ENCODE results near the gene AFP.

The AFP gene

DNA sequence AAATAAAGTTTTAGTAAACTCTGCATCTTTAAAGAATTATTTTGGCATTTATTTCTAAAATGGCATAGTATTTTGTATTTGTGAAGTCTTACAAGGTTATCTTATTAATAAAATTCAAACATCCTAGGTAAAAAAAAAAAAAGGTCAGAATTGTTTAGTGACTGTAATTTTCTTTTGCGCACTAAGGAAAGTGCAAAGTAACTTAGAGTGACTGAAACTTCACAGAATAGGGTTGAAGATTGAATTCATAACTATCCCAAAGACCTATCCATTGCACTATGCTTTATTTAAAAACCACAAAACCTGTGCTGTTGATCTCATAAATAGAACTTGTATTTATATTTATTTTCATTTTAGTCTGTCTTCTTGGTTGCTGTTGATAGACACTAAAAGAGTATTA lies 31.6 kb upstream of the AFP start:
- no peak for TF ChIP-seq POU2F2 (IDR thresholded peaks at IDR 0.05; ENCODE audit: low read depth, low read length)
- TF ChIP-seq SPI1 (IDR thresholded peaks at IDR 0.05; ENCODE audit: low read depth, low read length), result no peak
- TF ChIP-seq POLR2AphosphoS5 (IDR thresholded peaks at IDR 0.05; ENCODE audit: low read depth, low read length), result no peak
- TF ChIP-seq PAX5 (IDR thresholded peaks at IDR 0.05; ENCODE audit: insufficient read depth, low read length, severe bottlenecking), result no peak
- TF ChIP-seq TAF1 (IDR thresholded peaks at IDR 0.05; ENCODE audit: low read depth, low read length), result no peak
- no peak for TF ChIP-seq POLR2A (IDR thresholded peaks at IDR 0.05; ENCODE audit: low read depth, low read length)
- no peak for FAIRE-seq
- DNase-seq (ENCODE audit: insufficient read length, low spot score), result no peak

DNA sequence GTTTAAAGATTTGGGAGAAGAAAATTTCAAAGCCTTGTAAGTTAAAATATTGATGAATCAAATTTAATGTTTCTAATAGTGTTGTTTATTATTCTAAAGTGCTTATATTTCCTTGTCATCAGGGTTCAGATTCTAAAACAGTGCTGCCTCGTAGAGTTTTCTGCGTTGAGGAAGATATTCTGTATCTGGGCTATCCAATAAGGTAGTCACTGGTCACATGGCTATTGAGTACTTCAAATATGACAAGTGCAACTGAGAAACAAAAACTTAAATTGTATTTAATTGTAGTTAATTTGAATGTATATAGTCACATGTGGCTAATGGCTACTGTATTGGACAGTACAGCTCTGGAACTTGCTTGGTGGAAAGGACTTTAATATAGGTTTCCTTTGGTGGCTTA lies 30.9 kb upstream of the AFP start:
- FAIRE-seq, result no peak
- DNase-seq (ENCODE audit: insufficient read length, low spot score), result no peak
- TF ChIP-seq POLR2AphosphoS5 (IDR thresholded peaks at IDR 0.05; ENCODE audit: low read depth, low read length) (no peak), POLR2A (IDR thresholded peaks at IDR 0.05; ENCODE audit: low read depth, low read length) (no peak), PAX5 (IDR thresholded peaks at IDR 0.05; ENCODE audit: insufficient read depth, low read length, severe bottlenecking) (no peak), TAF1 (IDR thresholded peaks at IDR 0.05; ENCODE audit: low read depth, low read length) (no peak), SPI1 (IDR thresholded peaks at IDR 0.05; ENCODE audit: low read depth, low read length) (no peak)

DNA sequence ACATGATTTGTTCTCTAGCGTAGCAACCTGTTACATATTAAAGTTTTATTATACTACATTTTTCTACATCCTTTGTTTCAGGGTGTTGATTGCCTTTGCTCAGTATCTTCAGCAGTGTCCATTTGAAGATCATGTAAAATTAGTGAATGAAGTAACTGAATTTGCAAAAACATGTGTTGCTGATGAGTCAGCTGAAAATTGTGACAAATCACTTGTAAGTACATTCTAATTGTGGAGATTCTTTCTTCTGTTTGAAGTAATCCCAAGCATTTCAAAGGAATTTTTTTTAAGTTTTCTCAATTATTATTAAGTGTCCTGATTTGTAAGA lies 29.5 kb upstream of the AFP start:
- TF ChIP-seq SPI1 (IDR thresholded peaks at IDR 0.05; ENCODE audit: low read depth, low read length), result no peak
- TF ChIP-seq POLR2A (IDR thresholded peaks at IDR 0.05; ENCODE audit: low read depth, low read length), result no peak
- FAIRE-seq, result no peak
- no peak for DNase-seq (ENCODE audit: insufficient read length, low spot score)

DNA sequence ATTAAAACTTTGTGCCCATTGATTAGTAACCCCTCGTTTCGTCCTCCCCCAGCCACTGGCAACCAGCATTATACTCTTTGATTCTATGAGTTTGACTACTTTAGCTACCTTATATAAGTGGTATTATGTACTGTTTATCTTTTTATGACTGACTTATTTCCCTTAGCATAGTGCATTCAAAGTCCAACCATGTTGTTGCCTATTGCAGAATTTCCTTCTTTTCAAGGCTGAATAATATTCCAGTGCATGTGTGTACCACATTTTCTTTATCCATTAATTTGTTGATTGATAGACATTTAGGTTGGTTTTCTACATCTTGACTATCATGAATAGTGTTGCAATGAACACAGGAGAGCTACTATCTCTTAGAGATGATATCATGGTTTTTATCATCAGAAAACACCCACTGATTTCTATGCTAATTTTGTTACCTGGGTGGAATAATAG lies 28.8 kb upstream of the AFP start:
- TF ChIP-seq POLR2A (IDR thresholded peaks at IDR 0.05; ENCODE audit: low read depth, low read length), result no peak
- TF ChIP-seq POU2F2 (IDR thresholded peaks at IDR 0.05; ENCODE audit: low read depth, low read length), result no peak
- no peak for TF ChIP-seq PAX5 (IDR thresholded peaks at IDR 0.05; ENCODE audit: insufficient read depth, low read length, severe bottlenecking)
- no peak for TF ChIP-seq SPI1 (IDR thresholded peaks at IDR 0.05; ENCODE audit: low read depth, low read length)
- no peak for TF ChIP-seq POLR2AphosphoS5 (IDR thresholded peaks at IDR 0.05; ENCODE audit: low read depth, low read length)
- no peak for TF ChIP-seq TAF1 (IDR thresholded peaks at IDR 0.05; ENCODE audit: low read depth, low read length)
- DNase-seq (ENCODE audit: insufficient read length, low spot score) (no peak), FAIRE-seq (no peak)

DNA sequence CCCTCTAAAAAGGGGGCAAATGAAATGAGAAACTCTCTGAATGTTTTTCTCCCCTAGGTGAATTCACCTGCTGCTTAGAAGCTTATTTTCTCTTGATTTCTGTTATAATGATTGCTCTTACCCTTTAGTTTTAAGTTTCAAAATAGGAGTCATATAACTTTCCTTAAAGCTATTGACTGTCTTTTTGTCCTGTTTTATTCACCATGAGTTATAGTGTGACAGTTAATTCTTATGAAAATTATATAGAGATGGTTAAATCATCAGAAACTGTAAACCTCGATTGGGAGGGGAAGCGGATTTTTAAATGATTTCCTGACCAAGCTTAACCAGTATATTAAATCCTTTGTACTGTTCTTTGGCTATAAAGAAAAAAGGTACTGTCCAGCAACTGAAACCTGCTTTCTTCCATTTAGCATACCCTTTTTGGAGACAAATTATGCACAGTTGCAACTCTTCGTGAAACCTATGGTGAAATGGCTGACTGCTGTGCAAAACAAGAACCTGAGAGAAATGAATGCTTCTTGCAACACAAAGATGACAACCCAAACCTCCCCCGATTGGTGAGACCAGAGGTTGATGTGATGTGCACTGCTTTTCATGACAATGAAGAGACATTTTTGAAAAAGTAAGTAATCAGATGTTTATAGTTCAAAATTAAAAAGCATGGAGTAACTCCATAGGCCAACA lies 27.7 kb upstream of the AFP start:
- TF ChIP-seq PAX5 (IDR thresholded peaks at IDR 0.05; ENCODE audit: insufficient read depth, low read length, severe bottlenecking), result no peak
- TF ChIP-seq POLR2AphosphoS5 (IDR thresholded peaks at IDR 0.05; ENCODE audit: low read depth, low read length), result no peak
- no peak for TF ChIP-seq TAF1 (IDR thresholded peaks at IDR 0.05; ENCODE audit: low read depth, low read length)
- no peak for TF ChIP-seq SPI1 (IDR thresholded peaks at IDR 0.05; ENCODE audit: low read depth, low read length)
- no peak for TF ChIP-seq POU2F2 (IDR thresholded peaks at IDR 0.05; ENCODE audit: low read depth, low read length)
- TF ChIP-seq POLR2A (IDR thresholded peaks at IDR 0.05; ENCODE audit: low read depth, low read length), result no peak
- FAIRE-seq (no peak), DNase-seq (ENCODE audit: insufficient read length, low spot score) (no peak)

DNA sequence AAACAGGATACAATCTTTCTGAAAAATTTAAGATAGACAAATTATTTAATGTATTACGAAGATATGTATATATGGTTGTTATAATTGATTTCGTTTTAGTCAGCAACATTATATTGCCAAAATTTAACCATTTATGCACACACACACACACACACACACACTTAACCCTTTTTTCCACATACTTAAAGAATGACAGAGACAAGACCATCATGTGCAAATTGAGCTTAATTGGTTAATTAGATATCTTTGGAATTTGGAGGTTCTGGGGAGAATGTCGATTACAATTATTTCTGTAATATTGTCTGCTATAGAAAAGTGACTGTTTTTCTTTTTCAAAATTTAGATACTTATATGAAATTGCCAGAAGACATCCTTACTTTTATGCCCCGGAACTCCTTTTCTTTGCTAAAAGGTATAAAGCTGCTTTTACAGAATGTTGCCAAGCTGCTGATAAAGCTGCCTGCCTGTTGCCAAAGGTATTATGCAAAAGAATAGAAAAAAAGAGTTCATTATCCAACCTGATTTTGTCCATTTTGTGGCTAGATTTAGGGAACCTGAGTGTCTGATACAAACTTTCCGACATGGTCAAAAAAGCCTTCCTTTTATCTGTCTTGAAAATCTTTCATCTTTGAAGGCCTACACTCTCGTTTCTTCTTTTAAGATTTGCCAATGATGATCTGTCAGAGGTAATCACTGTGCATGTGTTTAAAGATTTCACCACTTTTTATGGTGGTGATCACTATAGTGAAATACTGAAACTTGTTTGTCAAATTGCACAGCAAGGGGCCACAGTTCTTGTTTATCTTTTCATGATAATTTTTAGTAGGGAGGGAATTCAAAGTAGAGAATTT lies 26.8 kb upstream of the AFP start:
- FAIRE-seq, result no peak
- TF ChIP-seq POLR2AphosphoS5 (IDR thresholded peaks at IDR 0.05; ENCODE audit: low read depth, low read length), result no peak
- no peak for TF ChIP-seq PAX5 (IDR thresholded peaks at IDR 0.05; ENCODE audit: insufficient read depth, low read length, severe bottlenecking)
- TF ChIP-seq TAF1 (IDR thresholded peaks at IDR 0.05; ENCODE audit: low read depth, low read length), result no peak
- TF ChIP-seq POU2F2 (IDR thresholded peaks at IDR 0.05; ENCODE audit: low read depth, low read length), result no peak
- TF ChIP-seq POLR2A (IDR thresholded peaks at IDR 0.05; ENCODE audit: low read depth, low read length), result no peak
- TF ChIP-seq SPI1 (IDR thresholded peaks at IDR 0.05; ENCODE audit: low read depth, low read length), result no peak
- no peak for DNase-seq (ENCODE audit: insufficient read length, low spot score)

DNA sequence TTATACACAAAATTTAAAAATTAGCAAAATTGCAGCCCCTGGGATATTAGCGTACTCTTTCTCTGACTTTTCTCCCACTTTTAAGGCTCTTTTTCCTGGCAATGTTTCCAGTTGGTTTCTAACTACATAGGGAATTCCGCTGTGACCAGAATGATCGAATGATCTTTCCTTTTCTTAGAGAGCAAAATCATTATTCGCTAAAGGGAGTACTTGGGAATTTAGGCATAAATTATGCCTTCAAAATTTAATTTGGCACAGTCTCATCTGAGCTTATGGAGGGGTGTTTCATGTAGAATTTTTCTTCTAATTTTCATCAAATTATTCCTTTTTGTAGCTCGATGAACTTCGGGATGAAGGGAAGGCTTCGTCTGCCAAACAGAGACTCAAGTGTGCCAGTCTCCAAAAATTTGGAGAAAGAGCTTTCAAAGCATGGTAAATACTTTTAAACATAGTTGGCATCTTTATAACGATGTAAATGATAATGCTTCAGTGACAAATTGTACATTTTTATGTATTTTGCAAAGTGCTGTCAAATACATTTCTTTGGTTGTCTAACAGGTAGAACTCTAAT lies 26.0 kb upstream of the AFP start:
- TF ChIP-seq SPI1 (IDR thresholded peaks at IDR 0.05; ENCODE audit: low read depth, low read length) (no peak), POLR2A (IDR thresholded peaks at IDR 0.05; ENCODE audit: low read depth, low read length) (no peak), TAF1 (IDR thresholded peaks at IDR 0.05; ENCODE audit: low read depth, low read length) (no peak), PAX5 (IDR thresholded peaks at IDR 0.05; ENCODE audit: insufficient read depth, low read length, severe bottlenecking) (no peak), POLR2AphosphoS5 (IDR thresholded peaks at IDR 0.05; ENCODE audit: low read depth, low read length) (no peak), POU2F2 (IDR thresholded peaks at IDR 0.05; ENCODE audit: low read depth, low read length) (no peak)
- no peak for DNase-seq (ENCODE audit: insufficient read length, low spot score)
- FAIRE-seq, result no peak

DNA sequence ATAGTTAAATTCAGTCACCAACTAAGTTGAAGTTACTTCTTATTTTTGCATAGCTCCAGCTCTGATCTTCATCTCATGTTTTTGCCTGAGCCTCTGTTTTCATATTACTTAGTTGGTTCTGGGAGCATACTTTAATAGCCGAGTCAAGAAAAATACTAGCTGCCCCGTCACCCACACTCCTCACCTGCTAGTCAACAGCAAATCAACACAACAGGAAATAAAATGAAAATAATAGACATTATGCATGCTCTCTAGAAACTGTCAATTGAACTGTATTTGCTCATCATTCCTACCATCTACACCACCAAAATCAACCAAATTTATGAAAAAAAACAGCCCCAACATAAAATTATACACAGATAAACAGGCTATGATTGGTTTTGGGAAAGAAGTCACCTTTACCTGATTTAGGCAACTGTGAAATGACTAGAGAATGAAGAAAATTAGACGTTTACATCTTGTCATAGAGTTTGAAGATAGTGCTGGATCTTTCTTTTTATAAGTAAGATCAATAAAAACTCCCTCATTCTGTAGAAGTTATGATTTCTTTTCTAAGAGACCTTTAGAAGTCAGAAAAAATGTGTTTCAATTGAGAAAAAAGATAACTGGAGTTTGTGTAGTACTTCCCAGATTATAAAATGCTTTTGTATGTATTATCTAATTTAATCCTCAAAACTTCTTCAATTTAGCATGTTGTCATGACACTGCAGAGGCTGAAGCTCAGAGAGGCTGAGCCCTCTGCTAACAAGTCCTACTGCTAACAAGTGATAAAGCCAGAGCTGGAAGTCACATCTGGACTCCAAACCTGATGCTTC lies 24.9 kb upstream of the AFP start:
- TF ChIP-seq POU2F2 (IDR thresholded peaks at IDR 0.05; ENCODE audit: low read depth, low read length) (no peak), POLR2AphosphoS5 (IDR thresholded peaks at IDR 0.05; ENCODE audit: low read depth, low read length) (no peak), SPI1 (IDR thresholded peaks at IDR 0.05; ENCODE audit: low read depth, low read length) (no peak), TAF1 (IDR thresholded peaks at IDR 0.05; ENCODE audit: low read depth, low read length) (no peak), PAX5 (IDR thresholded peaks at IDR 0.05; ENCODE audit: insufficient read depth, low read length, severe bottlenecking) (no peak), POLR2A (IDR thresholded peaks at IDR 0.05; ENCODE audit: low read depth, low read length) (no peak)
- no peak for DNase-seq (ENCODE audit: insufficient read length, low spot score)
- FAIRE-seq, result no peak

All from GM12891 (cell line).